Measurements from ENCODE around the gene RCOR1.
"Not testable (repeated sequence)": the region's sequence is repeated elsewhere in the genome, so short reads cannot be mapped to it uniquely, and the experiment has no call there.

RCOR1 gene

GRCh38 chr14:102591944-102592762 is at the start of gene RCOR1:
Gene RCOR1, plus strand, starts transcription at chr14:102592649. Its CDS starts 238 bp downstream, at chr14:102592887.
- peak; percentile 98 for DNase-seq

GRCh38 chr14:102544046-102544746 is 48.3 kb upstream of the RCOR1 start:
- DNase-seq, result no peak

GRCh38 chr14:102544747-102545460 is 47.5 kb upstream of the RCOR1 start:
- DNase-seq, result peak; percentile 63

DNA sequence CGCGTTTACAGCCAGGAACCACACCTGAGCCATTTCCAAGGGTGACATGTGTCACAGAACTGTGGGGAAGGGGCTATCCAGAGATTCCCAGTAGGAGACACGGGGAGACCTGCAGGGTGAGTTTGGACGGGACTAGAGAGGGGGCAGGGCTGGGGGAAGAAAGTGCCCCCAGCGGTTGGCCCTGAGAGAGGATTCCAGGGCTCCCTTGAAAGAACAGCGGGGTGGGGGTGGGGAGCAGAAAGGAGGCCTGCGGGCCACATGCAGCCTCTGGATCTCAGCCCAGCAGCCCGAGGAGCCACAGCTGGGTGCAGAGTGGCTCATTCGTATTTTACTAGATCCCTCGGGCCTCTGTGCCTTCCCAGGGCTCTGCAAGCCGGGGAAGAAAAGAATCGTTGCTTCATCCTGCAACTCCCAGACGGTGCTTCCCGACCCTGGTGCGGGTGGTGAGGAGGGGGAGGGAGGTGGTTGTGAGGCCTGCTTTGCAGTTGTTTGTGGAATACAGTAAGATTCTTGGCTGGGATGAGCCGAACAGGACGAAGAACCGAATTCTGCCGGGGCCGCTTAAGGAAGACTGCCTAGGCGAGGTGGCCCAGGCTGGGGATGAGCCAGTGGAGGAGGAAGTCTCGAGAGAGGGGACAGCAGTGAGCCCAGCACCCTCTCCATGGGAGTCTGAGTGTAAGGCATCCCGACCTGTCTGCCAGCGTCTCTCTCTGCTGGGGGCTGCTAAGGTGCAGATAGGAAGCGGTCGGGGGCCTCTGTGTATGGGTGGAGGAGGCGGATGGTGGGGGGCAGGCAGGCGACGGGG is 46.8 kb upstream of the RCOR1 start:
- no peak for DNase-seq

- no peak for DNase-seq
These were observed 43.7 kb upstream of the RCOR1 start for GRCh38 chr14:102548616-102549240.

- DNase-seq, result not testable (repeated sequence)
These were observed 41.5 kb upstream of the RCOR1 start for GRCh38 chr14:102550927-102551401.

- no peak for DNase-seq
These were observed 40.3 kb upstream of the RCOR1 start for GRCh38 chr14:102551995-102552705.

- DNase-seq, result peak; percentile 87
These were observed 37.3 kb upstream of the RCOR1 start for GRCh38 chr14:102554821-102555819.

DNA sequence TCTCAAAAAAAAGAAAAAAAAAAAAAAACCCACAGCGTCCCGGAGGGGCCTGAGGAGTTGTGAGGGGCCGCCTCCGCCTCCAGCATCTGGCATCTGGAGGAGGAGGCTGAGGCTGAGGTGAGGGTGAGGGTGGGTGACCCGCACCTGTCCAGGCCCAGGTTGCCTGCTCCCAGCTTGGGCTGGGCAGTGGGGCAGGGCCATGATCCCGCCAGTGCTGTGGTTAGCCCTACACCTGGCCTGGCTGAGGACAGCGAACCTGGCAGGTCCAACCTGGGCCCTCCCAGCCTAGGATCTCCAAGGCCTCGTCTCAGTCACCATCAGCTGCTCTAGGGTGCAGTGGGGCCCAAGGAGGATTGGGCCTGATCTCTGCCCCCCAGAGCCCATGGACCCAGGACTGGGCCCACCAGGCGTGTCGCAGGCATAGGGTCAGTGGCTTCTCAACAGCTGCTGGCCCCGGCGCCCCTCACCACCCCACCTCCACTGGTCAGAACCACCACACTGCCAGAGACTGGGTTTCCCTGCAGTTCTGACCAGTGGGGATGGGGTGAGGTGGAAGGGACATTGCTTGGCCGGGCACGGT is 36.3 kb upstream of the RCOR1 start:
- DNase-seq, result no peak

- no peak for DNase-seq
These were observed 34.8 kb upstream of the RCOR1 start for GRCh38 chr14:102557434-102558226.

- no peak for DNase-seq
These were observed 33.9 kb upstream of the RCOR1 start for GRCh38 chr14:102558556-102558955.

- no peak for DNase-seq
These were observed 31.8 kb upstream of the RCOR1 start for GRCh38 chr14:102560458-102561261.

DNA sequence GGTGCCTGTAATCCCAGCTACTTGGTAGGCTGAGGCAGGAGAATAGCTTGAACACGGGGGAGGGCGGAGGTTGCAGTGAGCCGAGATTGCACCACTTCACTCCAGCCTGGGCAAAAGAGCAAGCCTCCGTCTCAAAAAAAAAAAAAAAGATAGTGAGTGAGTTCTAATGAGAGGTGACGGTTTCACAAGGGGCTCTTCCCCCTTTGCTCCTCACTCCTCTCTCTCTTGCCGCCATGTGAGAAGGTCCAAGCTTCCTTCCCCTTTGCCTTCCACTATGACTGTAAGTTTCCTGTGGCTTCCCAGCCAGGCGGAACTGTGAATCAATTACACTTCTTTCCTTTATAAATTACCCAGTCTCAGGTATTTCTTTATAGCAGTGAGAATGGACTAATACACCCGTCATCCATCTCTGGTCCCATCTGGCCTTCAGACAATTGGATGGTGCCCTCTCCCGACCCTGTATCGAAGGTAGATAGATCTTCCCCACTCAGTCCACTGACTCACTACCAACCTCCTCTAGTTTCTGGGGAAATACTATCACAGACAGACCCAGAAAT is 27.0 kb upstream of the RCOR1 start:
- DNase-seq, result no peak

GRCh38 chr14:102565959-102566358 is 26.5 kb upstream of the RCOR1 start:
- no peak for DNase-seq

- DNase-seq, result peak; percentile 74
These were observed 24.3 kb upstream of the RCOR1 start for GRCh38 chr14:102568115-102568614.

DNA sequence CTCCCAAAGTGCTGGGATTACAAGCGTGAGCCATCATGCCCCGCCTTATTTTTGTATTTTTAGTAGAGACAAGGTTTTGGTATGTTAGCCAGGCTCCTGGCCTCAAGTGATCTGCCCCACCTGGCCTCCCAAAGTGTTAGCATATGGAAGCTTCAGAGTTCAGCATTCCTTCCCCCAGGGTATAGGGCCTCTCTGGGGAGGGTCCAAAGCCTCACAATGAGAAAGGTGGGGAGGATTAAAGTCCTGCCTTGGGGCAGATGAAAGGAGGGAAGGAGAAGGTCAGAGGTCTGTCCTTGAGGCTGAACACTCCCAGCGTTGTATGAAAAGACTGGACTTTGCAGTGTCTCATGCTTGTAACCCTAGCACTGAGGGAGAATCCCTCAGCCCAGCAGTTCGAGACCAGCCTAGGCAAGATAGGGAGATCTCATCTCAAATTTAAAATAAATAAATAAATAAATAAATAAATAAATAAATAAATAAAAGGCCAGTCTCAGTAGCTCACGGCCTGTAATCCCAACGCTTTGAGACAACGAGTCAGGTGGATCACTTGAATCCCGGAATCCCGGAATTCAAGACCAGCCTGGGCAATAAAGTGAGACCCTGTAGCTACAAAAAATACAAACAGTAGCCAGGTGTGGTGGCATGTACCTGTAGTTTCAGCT is 22.0 kb upstream of the RCOR1 start:
- no peak for DNase-seq

DNA sequence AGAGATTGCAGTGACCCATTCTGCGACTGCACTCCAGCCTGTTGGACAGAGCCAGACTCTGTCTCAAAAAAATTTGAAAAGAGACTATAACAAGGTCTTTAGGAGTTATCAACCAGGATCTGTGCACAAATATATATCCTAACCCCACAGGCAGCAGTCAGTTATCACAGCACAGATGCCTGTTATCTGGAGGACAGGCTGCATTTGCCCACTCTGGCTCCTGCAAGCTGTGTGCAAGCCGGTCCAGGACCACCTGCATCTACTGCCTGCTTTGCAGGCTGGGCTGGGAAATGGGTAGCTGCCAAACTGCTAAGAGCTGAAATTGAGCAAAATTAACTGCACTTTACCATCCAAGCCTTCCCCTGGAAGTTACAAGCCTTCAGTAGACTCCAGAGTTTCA is 21.4 kb upstream of the RCOR1 start:
- DNase-seq, result no peak

All from activated CD8-positive, alpha-beta memory T cell treated with anti-CD3 and anti-CD28 coated beads for 24 hours (primary cell).